IPS-18a (cell line): ENCODE data around the gene PRMT3.

Source experiments
- H3K27ac ChIP-seq: one replicate; pipeline ENCODE4 v1.5.1; 2013; ENCODE audit warnings: low read length
- H3K27me3 ChIP-seq: one replicate; pipeline ENCODE4 v1.6.1; 2013; ENCODE audit warnings: mild to moderate bottlenecking, low read length; ENCODE audit not compliant: control insufficient read depth, insufficient read depth
- H3K36me3 ChIP-seq: one replicate; pipeline ENCODE4 v1.6.1; 2013; ENCODE audit warnings: low read depth, low read length; ENCODE audit not compliant: control insufficient read depth
- H3K4me1 ChIP-seq: one replicate; pipeline ENCODE4 v1.6.1; 2013; ENCODE audit warnings: low read depth, low read length; ENCODE audit not compliant: control insufficient read depth
- H3K4me3 ChIP-seq: one replicate; pipeline ENCODE4 v1.5.1; 2013; ENCODE audit warnings: low read length
- H3K9ac ChIP-seq: one replicate; pipeline ENCODE4 v1.6.1; 2013; ENCODE audit warnings: mild to moderate bottlenecking, low read length, moderate library complexity
- H3K9me3 ChIP-seq: one replicate; pipeline ENCODE4 v1.6.1; 2013; ENCODE audit warnings: low read depth, low read length; ENCODE audit not compliant: control insufficient read depth

PRMT3 gene

GRCh38 chr11:20489948-20490347 is 102.4 kb downstream of the PRMT3 start:
- Histone ChIP-seq H3K27me3 (no peaks in the 10 kb centered on the region), H3K27ac (no peak overlapping the region), H3K4me3 (no peak overlapping the region)

GRCh38 chr11:20493340-20493739 is 105.8 kb downstream of the PRMT3 start:
- H3K4me1 ChIP-seq = peaks cover 29% of the 10 kb centered on the region
- H3K27ac ChIP-seq = no peak overlapping the region
- H3K36me3 ChIP-seq = no peaks in the 10 kb centered on the region
- no peaks in the 10 kb centered on the region for H3K9me3 ChIP-seq
- H3K4me3 ChIP-seq = no peak overlapping the region
- H3K27me3 ChIP-seq = no peaks in the 10 kb centered on the region
- H3K9ac ChIP-seq = no peak overlapping the region

More at GRCh38 chr11:20489948-20490347, 102.4 kb downstream of the PRMT3 start:
- peaks cover 6% of the 10 kb centered on the region for H3K4me1 ChIP-seq
- H3K36me3 ChIP-seq = no peaks in the 10 kb centered on the region
- no peak overlapping the region for H3K9ac ChIP-seq
- no peaks in the 10 kb centered on the region for H3K9me3 ChIP-seq

- Histone ChIP-seq H3K27me3 (no peaks in the 10 kb centered on the region), H3K9me3 (no peaks in the 10 kb centered on the region), H3K27ac (peak overlapping the region; percentile 21), H3K4me1 (peaks cover 23% of the 10 kb centered on the region), H3K4me3 (peak overlapping the region; percentile 26), H3K36me3 (no peaks in the 10 kb centered on the region), H3K9ac (no peak overlapping the region)
Observed at GRCh38 chr11:20497124-20497792, 109.7 kb downstream of the PRMT3 start.

- no peak overlapping the region for H3K9ac ChIP-seq
- no peaks in the 10 kb centered on the region for H3K36me3 ChIP-seq
Observed at GRCh38 chr11:20501252-20501651, 113.7 kb downstream of the PRMT3 start.

GRCh38 chr11:20501971-20502370 is 114.5 kb downstream of the PRMT3 start:
- no peak overlapping the region for H3K4me3 ChIP-seq
- no peaks in the 10 kb centered on the region for H3K36me3 ChIP-seq
- no peak overlapping the region for H3K9ac ChIP-seq

More at GRCh38 chr11:20501252-20501651, 113.7 kb downstream of the PRMT3 start:
- no peak overlapping the region for H3K4me3 ChIP-seq
- no peaks in the 10 kb centered on the region for H3K9me3 ChIP-seq
- no peaks in the 10 kb centered on the region for H3K27me3 ChIP-seq
- H3K4me1 ChIP-seq = peaks cover 28% of the 10 kb centered on the region
- H3K27ac ChIP-seq = no peak overlapping the region

GRCh38 chr11:20511982-20512381 is 124.5 kb downstream of the PRMT3 start:
- H3K27ac ChIP-seq = no peak overlapping the region
- no peak overlapping the region for H3K9ac ChIP-seq
- peaks cover 9% of the 10 kb centered on the region for H3K4me1 ChIP-seq
- H3K27me3 ChIP-seq = no peaks in the 10 kb centered on the region
- no peaks in the 10 kb centered on the region for H3K36me3 ChIP-seq
- H3K9me3 ChIP-seq = no peaks in the 10 kb centered on the region
- no peak overlapping the region for H3K4me3 ChIP-seq

More at GRCh38 chr11:20501971-20502370, 114.5 kb downstream of the PRMT3 start:
- Histone ChIP-seq H3K4me1 (peaks cover 21% of the 10 kb centered on the region), H3K27ac (no peak overlapping the region), H3K27me3 (no peaks in the 10 kb centered on the region), H3K9me3 (no peaks in the 10 kb centered on the region)

GRCh38 chr11:20512869-20513268 is 125.4 kb downstream of the PRMT3 start:
- Histone ChIP-seq H3K4me1 (peaks cover 9% of the 10 kb centered on the region), H3K4me3 (no peak overlapping the region), H3K27me3 (no peaks in the 10 kb centered on the region), H3K27ac (no peak overlapping the region), H3K9me3 (no peaks in the 10 kb centered on the region), H3K36me3 (no peaks in the 10 kb centered on the region), H3K9ac (no peak overlapping the region)

GRCh38 chr11:20518323-20518834 is 130.9 kb downstream of the PRMT3 start:
- Histone ChIP-seq H3K27me3 (peaks cover 4% of the 10 kb centered on the region), H3K9ac (no peak overlapping the region), H3K4me3 (no peak overlapping the region), H3K4me1 (peaks cover 22% of the 10 kb centered on the region), H3K27ac (no peak overlapping the region), H3K36me3 (no peaks in the 10 kb centered on the region), H3K9me3 (no peaks in the 10 kb centered on the region)

GRCh38 chr11:20522536-20522935 is 135.0 kb downstream of the PRMT3 start:
- Histone ChIP-seq H3K27ac (no peak overlapping the region), H3K4me1 (peaks cover 14% of the 10 kb centered on the region), H3K9me3 (no peaks in the 10 kb centered on the region), H3K36me3 (no peaks in the 10 kb centered on the region), H3K27me3 (peaks cover 13% of the 10 kb centered on the region), H3K9ac (no peak overlapping the region), H3K4me3 (peak overlapping the region; percentile 11)

- Histone ChIP-seq H3K27ac (no peak overlapping the region), H3K36me3 (no peaks in the 10 kb centered on the region), H3K27me3 (no peaks in the 10 kb centered on the region), H3K9ac (no peak overlapping the region), H3K9me3 (no peaks in the 10 kb centered on the region), H3K4me3 (no peak overlapping the region), H3K4me1 (no peaks in the 10 kb centered on the region)
Observed at GRCh38 chr11:20529757-20530156, 142.2 kb downstream of the PRMT3 start.

- no peak overlapping the region for H3K4me3 ChIP-seq
- H3K9me3 ChIP-seq = no peaks in the 10 kb centered on the region
- H3K36me3 ChIP-seq = no peaks in the 10 kb centered on the region
- no peaks in the 10 kb centered on the region for H3K4me1 ChIP-seq
- H3K9ac ChIP-seq = no peak overlapping the region
- H3K27ac ChIP-seq = no peak overlapping the region
- no peaks in the 10 kb centered on the region for H3K27me3 ChIP-seq
Observed at GRCh38 chr11:20530942-20531703, 143.6 kb downstream of the PRMT3 start.
